A673 (cell line): ENCODE measurements around the gene TNS3. TPM values are rescaled to one million over a fixed set of nuclear protein-coding genes. Genes with fewer than 3 reads are reported as not detected.

Experiments used
- BruUV-seq: library from RNA; stranded (reverse); fragments of 400-500 nt; replicated peaks from 2 replicates; lab custom pipeline; 2021; lab: Mats Ljungman, UMichigan
- CTCF ChIA-PET: fragments of 300-600 bp; sonication (Branson Sonifier 250); formaldehyde crosslinking; loops from one replicate; lab custom pipeline; 2022; ENCODE audit warnings: antibody characterized with exemption; lab: Charles Lee
- POLR2A ChIA-PET: fragments of 300-600 bp; sonication (Branson Sonifier 250); formaldehyde crosslinking; loops from one replicate; lab custom pipeline; 2022; ENCODE audit warnings: antibody characterized with exemption; ENCODE audit not compliant: low non-redundant PET; lab: Charles Lee
- DNase-seq: peaks from one replicate; pipeline ENCODE4 v3.0.0-alpha.2; 2015; ENCODE audit warnings: low spot score
- H3K27ac ChIP-seq: fragments of 200-600 bp; sonication (generic); 2 replicates; pipeline ENCODE4 v1.5.1; 2016; ENCODE audit warnings: mixed run types, low read depth, mild to moderate bottlenecking, mixed read lengths, antibody characterized with exemption, low read length; ENCODE audit not compliant: poor library complexity, severe bottlenecking
- H3K27me3 ChIP-seq: fragments of 200-600 bp; sonication (generic); replicated peaks from 2 replicates; pipeline ENCODE4 v1.6.1; 2017; ENCODE audit warnings: mixed run types, low read depth, mild to moderate bottlenecking, mixed read lengths, antibody characterized with exemption, low read length; ENCODE audit not compliant: insufficient read depth, poor library complexity
- H3K36me3 ChIP-seq: fragments of 200-600 bp; sonication (generic); 2 replicates; pipeline ENCODE4 v1.6.1; 2016; ENCODE audit warnings: mixed run types, mild to moderate bottlenecking, mixed read lengths, antibody characterized with exemption, low read length; ENCODE audit not compliant: insufficient read depth, poor library complexity, severe bottlenecking
- H3K4me1 ChIP-seq: fragments of 200-600 bp; sonication (generic); 2 replicates; pipeline ENCODE4 v1.6.1; 2017; ENCODE audit warnings: mixed run types, mild to moderate bottlenecking, mixed read lengths, antibody characterized with exemption, low read length; ENCODE audit not compliant: insufficient read depth, poor library complexity, severe bottlenecking
- H3K4me3 ChIP-seq: fragments of 200-600 bp; sonication (generic); 2 replicates; pipeline ENCODE4 v1.5.1; 2016; ENCODE audit warnings: low read depth, mixed run types, mild to moderate bottlenecking, mixed read lengths, low read length; ENCODE audit not compliant: poor library complexity, severe bottlenecking
- H3K9me3 ChIP-seq: fragments of 200-600 bp; sonication (generic); 2 replicates; pipeline ENCODE4 v1.6.1; 2016; ENCODE audit warnings: mixed run types, low read depth, mild to moderate bottlenecking, mixed read lengths, antibody characterized with exemption, low read length; ENCODE audit not compliant: poor library complexity, severe bottlenecking
- CTCF ChIP-seq: fragments of 300-800, 200-600 bp; sonication (generic); conservative IDR thresholded peaks from 2 replicates; pipeline ENCODE4 v1.5.1; 2017; ENCODE audit warnings: low read depth, mild to moderate bottlenecking, antibody characterized with exemption, low read length, moderate library complexity, mixed read lengths
- EZH2 ChIP-seq: fragments of 200-600 bp; sonication (generic); IDR thresholded peaks from 2 replicates; pipeline ENCODE4 v1.6.1; 2017; ENCODE audit warnings: borderline replicate concordance, low read depth, mild to moderate bottlenecking, mixed read lengths, antibody characterized with exemption, low read length; ENCODE audit not compliant: poor library complexity, severe bottlenecking
- intact Hi-C: fragments of 100-400 bp; cut with micrococcal nuclease; formaldehyde crosslinking; loops from one replicate; pipeline ENCODE4 v1.10.0; 2022; ENCODE audit not compliant: unreplicated experiment
- total RNA-seq: library from RNA; stranded (reverse); gene quantifications from 2 replicates; pipeline ENCODE4 v1.2.3, GENCODE V29; 2021

The TNS3 gene
- total RNA-seq, 1 experiment from 2014 or later = not detected

- CTCF ChIA-PET = no interaction called here
- Histone ChIP-seq H3K4me1 (no peaks in the 10 kb centered on the region), H3K36me3 (no peaks in the 10 kb centered on the region), H3K9me3 (no peaks in the 10 kb centered on the region), H3K27me3 (peaks cover 19% of the 10 kb centered on the region), H3K4me3 (no peak overlapping the region), H3K27ac (no peak overlapping the region)
- TF ChIP-seq CTCF (no peak), EZH2 (no peak)
- intact Hi-C loops = no loop called here
- DNase-seq = no peak
- POLR2A ChIA-PET = no interaction called here
- BruUV-seq = no TSS peak
Observed at GRCh38 chr7:47531584-47532492, 50.1 kb downstream of the TNS3 start.

GRCh38 chr7:47529826-47530555 is 51.9 kb downstream of the TNS3 start:
- TF ChIP-seq EZH2 = no peak
- TF ChIP-seq CTCF = no peak
- BruUV-seq = no TSS peak
- DNase-seq = no peak
- Histone ChIP-seq H3K4me3 (no peak overlapping the region), H3K27me3 (peaks cover under 1% of the 10 kb centered on the region), H3K36me3 (no peaks in the 10 kb centered on the region), H3K27ac (no peak overlapping the region), H3K9me3 (no peaks in the 10 kb centered on the region), H3K4me1 (no peaks in the 10 kb centered on the region)
- intact Hi-C loops = no loop called here
- POLR2A ChIA-PET = no interaction called here
- CTCF ChIA-PET = no interaction called here

- H3K4me3 ChIP-seq = no peak overlapping the region
- TF ChIP-seq EZH2 = no peak
- no peak for TF ChIP-seq CTCF
- no TSS peak for BruUV-seq
- no peaks in the 10 kb centered on the region for H3K4me1 ChIP-seq
- ChIA-PET POLR2A (no interaction called here), CTCF (no interaction called here)
- H3K27me3 ChIP-seq = no peaks in the 10 kb centered on the region
- H3K36me3 ChIP-seq = no peaks in the 10 kb centered on the region
- no peak overlapping the region for H3K27ac ChIP-seq
- no peak for DNase-seq
- no peaks in the 10 kb centered on the region for H3K9me3 ChIP-seq
- intact Hi-C loops = no loop called here
Observed at GRCh38 chr7:47529405-47529804, 52.5 kb downstream of the TNS3 start.
